Adrenal gland (tissue), 12 donors: Measurements from ENCODE around the gene NEURL2. TPM values are rescaled to one million over a fixed set of nuclear protein-coding genes. Genes with fewer than 3 reads are reported as not detected.

Source experiments
- DNase-seq, 7 donors: peaks; one replicate each; pipeline ENCODE4 v3.0.0-alpha.2; 2019 to 2020
- H3K27ac ChIP-seq, 5 donors: fragments of 200-600 bp; sonication (generic) in 4 of 5; 1 replicate in 3 of 5; 2 replicates in 2 of 5; pipeline versions ENCODE4 v1.5.1 to v1.8.0; 2016 to 2020; ENCODE audit warnings: mild to moderate bottlenecking in 1 of 5
- H3K27me3 ChIP-seq: fragments of 200-600 bp; 2 replicates; pipeline ENCODE4 v1.8.0; 2021
- H3K36me3 ChIP-seq, 2 donors: fragments of 200-600 bp; replicated peaks in 1 of 2; 1 replicate in 1 of 2; 2 replicates in 1 of 2; pipeline versions ENCODE4 v1.5.1 to v1.8.0; 2018 to 2022
- H3K4me1 ChIP-seq, 2 donors: fragments of 200-600 bp; replicated peaks in 1 of 2; 1 replicate in 1 of 2; 2 replicates in 1 of 2; pipeline versions ENCODE4 v1.5.1 to v1.8.0; 2018 to 2021
- H3K4me3 ChIP-seq, 4 donors: fragments of 200-600 bp; sonication (generic) in 3 of 4; one replicate each; pipeline ENCODE4 v1.5.1; 2016 to 2018
- H3K9me3 ChIP-seq, 3 donors: fragments of 200-600 bp; sonication (generic) in 1 of 3; replicated peaks in 1 of 3; 1 replicate in 2 of 3; 2 replicates in 1 of 3; pipeline versions ENCODE4 v1.5.1 to v1.8.0; 2016 to 2021
- CTCF ChIP-seq, 6 experiments: fragments of 450-650 bp in 4 of 6; fragments of 200-600 bp in 2 of 6; sonication (generic) in 1 of 6; IDR thresholded peaks; 1 replicate in 5 of 6; 2 replicates in 1 of 6; pipeline versions ENCODE4 v1.5.1 to v1.8.0; 2016 to 2021; ENCODE audit warnings: antibody characterized with exemption in 6 of 6, mild to moderate bottlenecking in 2 of 6, moderate library complexity in 1 of 6
- POLR2A ChIP-seq, 2 donors: fragments of 450-650 bp; IDR thresholded peaks; one replicate each; pipeline ENCODE4 v1.6.1; 2017; ENCODE audit warnings: antibody characterized with exemption in 2 of 2, mild to moderate bottlenecking in 2 of 2, moderate library complexity in 1 of 2
- WGBS, 4 donors: extraction: QIAGEN DNeasy Blood & Tissue Kit in 2 of 4; methylation state at CpG; one replicate each; pipeline versions ENCODE4 v1.1.5 to v1.1.7; 2013 to 2017; 5-methylcytosine and 5-hydroxymethylcytosine counted together
- intact Hi-C, 2 donors: fragments of 100-400 bp; cut with DNase I; formaldehyde crosslinking; loops; one replicate each; pipeline versions ENCODE4 v1.14.1 to v1.15.0; 2022 to 2023
- polyA plus RNA-seq, 3 donors: library from polyadenylated mRNA; stranded (reverse); fragments of 200-250 nt in 2 of 3; fragments of 350-450 nt in 1 of 3; fragmentation: Illumina TruSeq in 1 of 3; extraction: RNeasy Lipid Tissue Mini Kit (QIAGEN cat#74804) in 1 of 3; gene quantifications; one replicate each; pipeline ENCODE4 v1.2.3, GENCODE V29; 2013 to 2014
- total RNA-seq, 9 donors: library from RNA; depleted of rRNA in 4 of 9; stranded (reverse); fragments of >200 nt in 4 of 9; fragments of 120-200 nt in 1 of 9; fragmentation: NEBNext Ultra II Directional in 1 of 9; extraction: Animal tissue kit (Norgen Biotek cat#: 25700) in 1 of 9; gene quantifications; one replicate each; pipeline versions ENCODE4 v1.1.0 to v1.2.4, GENCODE V29; 2013 to 2023
- donor health status: healthy with polysubstance abuse.
- donor health status: Bipolar disorder and iron deficiency.
- donor health status: DM: yes; HTN: yes; CAD: no.
- donor health status: DM: no; HTN: no; CAD: no.
- donor health status: DM: no; HTN: no; CAD: no.
- donor health status: DM: yes; HTN: yes; CAD: no.

The NEURL2 gene
- total and polyA plus RNA-seq, 12 donors, result 1.0 to 36.4 (median 13.7) TPM

DNA sequence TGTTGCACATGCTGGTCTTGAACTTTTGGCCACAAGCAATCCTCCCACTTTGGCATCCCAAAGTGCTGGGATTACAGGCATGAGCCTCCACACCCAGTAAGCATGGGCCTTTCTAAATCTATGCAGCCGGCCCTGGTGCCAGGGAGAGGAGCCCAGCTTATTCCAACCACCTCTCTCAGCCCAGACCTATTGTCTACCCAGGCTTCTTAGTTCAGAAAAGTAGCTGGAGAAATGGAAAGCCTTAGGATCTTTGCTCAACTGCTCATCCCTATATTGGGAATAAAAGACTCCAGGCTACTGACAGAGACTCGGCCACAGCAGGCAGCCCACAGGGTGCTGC, 35.7 kb upstream of the NEURL2 start:
- Histone ChIP-seq H3K27me3 (no peaks in the 10 kb centered on the region), H3K4me1 (peaks cover 14 to 29% of the 10 kb centered on the region in 2 donors), H3K36me3 (no peaks in the 10 kb centered on the region), H3K27ac (no peak overlapping the region), H3K9me3 (no peaks in the 10 kb centered on the region), H3K4me3 (no peak overlapping the region)
- TF ChIP-seq POLR2A (IDR thresholded peaks at IDR 0.05) (no peak), CTCF (IDR thresholded peaks at IDR 0.05) (no peak)
- intact Hi-C loops, result no loop called here
- DNase-seq, result no peak
- WGBS, 4 donors, result 71 to 89% (median 78%) methylated on average over 2 of the region's 2 CpGs

DNA sequence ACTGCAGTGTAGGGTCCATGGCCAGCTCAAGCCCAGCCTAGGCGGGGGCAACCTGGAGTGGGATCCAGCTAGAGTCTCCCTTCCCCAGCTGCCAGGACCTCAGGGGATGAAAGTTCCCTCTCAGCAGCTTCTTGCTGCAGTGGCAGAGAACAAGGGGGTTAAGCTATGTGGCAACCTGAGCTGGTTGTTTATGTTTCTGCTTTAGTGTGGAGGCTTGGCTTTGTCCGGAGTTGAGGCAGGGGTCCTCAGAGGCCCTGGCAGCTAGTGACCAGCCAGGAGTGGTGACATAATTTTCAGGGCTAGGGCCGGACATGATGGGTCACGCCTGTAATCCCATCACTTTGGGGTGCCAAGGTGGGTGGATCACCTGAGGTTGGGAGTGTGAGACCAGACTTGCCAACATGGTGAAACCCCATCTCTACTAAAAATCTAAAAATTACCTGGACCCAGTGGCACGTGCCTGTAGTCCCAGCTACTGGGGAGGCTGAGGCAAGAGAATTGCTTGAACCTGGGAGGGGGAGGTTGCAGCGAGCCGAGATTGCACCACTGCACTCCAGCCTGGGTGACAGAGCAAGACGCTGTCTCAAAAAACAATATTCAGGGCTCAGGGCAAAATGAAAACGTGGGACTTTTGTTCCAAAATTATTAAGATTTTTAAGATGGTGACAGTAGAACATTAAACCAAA, 35.0 kb upstream of the NEURL2 start:
- intact Hi-C loops, result no loop called here
- no peak overlapping the region for H3K4me3 ChIP-seq
- TF ChIP-seq POLR2A (IDR thresholded peaks at IDR 0.05) (no peak), CTCF (IDR thresholded peaks at IDR 0.05) (no peak)
- H3K27ac ChIP-seq, result peak overlapping the region in 2 of 5 donors; percentile 81 to 91
- H3K36me3 ChIP-seq, result no peaks in the 10 kb centered on the region
- no peaks in the 10 kb centered on the region for H3K27me3 ChIP-seq
- no peaks in the 10 kb centered on the region for H3K9me3 ChIP-seq
- DNase-seq, result no peak
- WGBS, 4 donors, result 69 to 84% (median 77%) methylated on average over 6 to 9 of the region's 9 CpGs
- peaks cover 14 to 34% of the 10 kb centered on the region in 2 donors for H3K4me1 ChIP-seq

DNA sequence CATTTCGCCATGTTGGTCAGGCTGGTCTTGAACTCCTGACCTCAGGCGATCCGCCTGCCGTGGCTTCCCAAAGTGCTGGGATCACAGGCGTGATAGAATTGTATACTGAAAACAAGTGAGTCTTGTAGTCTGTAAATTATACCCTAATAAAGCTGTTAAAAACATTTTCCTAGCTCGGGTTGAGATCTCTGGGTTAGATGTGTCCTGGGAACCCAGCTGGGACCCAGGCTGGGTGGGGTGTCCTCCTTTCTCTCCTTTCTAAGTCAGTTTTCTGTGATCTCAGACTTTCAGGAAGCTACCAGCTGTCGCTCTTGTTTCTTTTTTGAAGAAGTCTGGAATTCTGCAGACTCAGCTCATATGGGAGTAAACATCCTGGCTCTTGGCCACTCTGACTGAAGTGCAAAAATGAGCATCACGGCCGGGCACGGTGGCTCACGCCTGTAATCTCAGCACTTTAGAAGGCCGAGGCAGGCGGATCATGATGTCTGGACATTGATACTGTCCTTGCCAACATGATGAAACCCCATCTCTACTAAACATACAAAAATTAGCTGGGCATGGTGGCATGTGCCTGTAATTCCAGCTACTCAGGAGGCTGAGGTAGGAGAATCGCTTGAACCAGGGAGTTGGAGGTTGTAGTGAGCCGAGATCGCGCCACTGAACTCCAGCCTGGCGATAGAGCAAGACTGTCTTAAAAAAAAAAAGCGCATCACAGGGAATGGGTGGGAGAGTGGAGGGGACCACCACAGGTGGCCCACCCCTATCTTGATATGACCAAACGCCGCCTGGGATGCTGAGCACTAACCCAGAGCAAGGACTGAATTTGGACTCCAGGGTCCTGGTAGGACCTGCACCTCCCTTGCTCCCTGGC, 33.6 kb upstream of the NEURL2 start:
- H3K4me1 ChIP-seq, result peaks cover 18 to 47% of the 10 kb centered on the region in 2 donors
- intact Hi-C loops, result no loop called here
- no peak overlapping the region for H3K4me3 ChIP-seq
- WGBS, 4 donors, result 40 to 47% (median 41%) methylated on average over 19 to 21 of the region's 21 CpGs
- no peaks in the 10 kb centered on the region for H3K9me3 ChIP-seq
- peak overlapping the region; percentile 10 to 91 (median 72) for H3K27ac ChIP-seq
- no peaks in the 10 kb centered on the region for H3K36me3 ChIP-seq
- DNase-seq, result peak in 6 of 7 donors; percentile 73 to 88 (median 78)
- TF ChIP-seq CTCF (IDR thresholded peaks at IDR 0.05) (no peak), POLR2A (IDR thresholded peaks at IDR 0.05) (no peak)
- no peaks in the 10 kb centered on the region for H3K27me3 ChIP-seq

DNA sequence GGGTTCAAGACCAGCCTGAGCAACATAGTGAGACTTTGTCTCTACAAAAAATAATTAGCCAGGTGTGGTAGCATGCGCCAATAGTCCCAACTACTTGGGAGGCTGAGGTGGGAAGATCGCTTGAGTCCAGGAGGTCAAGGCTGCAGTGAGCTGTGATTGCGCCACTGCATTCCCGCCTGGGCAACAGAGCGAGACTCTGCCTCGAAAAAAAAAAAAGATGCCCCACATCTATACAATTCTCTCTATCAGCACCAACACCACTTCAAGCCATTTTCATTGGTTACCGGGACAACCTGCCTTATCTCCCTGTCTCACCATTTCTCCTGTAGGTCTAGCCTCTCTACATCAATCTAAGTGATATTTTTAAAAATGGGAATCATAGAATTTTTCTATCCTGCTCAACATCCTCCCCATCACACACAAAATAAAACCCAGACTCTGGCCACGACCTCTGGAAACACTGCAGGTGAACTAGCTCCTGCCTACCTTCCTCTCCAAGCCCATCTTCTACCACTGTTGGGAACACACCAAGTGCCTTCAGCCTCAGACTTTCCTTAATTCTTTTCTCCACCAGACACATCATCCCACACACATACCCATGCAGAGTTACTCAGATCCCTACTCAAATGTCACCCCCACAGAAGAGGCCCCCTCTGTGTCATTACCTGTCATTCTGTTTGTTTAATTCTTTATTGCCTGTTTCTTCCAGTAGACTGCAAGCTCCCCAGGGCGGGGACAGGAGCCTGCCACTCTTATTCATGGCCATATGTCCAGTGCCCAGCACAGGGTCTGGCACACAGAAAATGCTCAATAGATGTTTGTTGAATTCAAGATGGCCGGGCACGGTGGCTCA, 30.6 kb upstream of the NEURL2 start:
- intact Hi-C loops, result no loop called here
- WGBS, 4 donors, result 76 to 80% (median 78%) methylated on average over 11 of the region's 11 CpGs
- TF ChIP-seq POLR2A (IDR thresholded peaks at IDR 0.05) (no peak), CTCF (IDR thresholded peaks at IDR 0.05) (no peak)
- Histone ChIP-seq H3K27ac (peak overlapping the region in 2 of 5 donors; percentile 79 to 85), H3K4me1 (peaks cover 30 to 76% of the 10 kb centered on the region in 2 donors), H3K36me3 (no peaks in the 10 kb centered on the region), H3K27me3 (no peaks in the 10 kb centered on the region), H3K4me3 (no peak overlapping the region), H3K9me3 (no peaks in the 10 kb centered on the region)
- no peak for DNase-seq
